ENCODE results near the gene EIF4A2.

Gene EIF4A2

DNA sequence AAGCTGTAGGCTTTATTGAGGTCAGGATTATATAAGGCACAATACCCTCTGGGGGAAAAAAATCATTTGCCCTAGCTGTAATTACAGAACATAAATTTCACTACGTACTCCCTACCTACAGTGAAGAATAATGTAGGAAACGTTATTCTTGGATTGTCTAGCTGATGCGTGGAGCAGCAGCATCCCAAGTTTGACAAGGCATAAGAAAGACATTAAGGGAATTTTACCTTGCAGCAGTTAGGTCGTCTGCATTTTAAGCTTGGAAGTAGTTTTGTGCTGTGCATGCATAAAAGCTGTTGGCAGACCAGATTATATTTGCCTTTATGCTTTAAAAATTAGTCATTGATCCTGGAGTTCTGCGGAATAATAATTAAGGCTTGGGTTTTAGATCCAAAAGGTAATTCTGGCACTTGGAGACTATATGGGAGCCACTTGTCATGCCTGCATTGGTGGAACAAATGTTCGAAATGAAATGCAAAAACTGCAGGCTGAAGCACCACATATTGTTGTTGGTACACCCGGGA is 2.2 kb downstream of the EIF4A2 start:
- H3K4me3 ChIP-seq (ENCODE audit: low read length): peak overlapping the region; percentile 94
- TF ChIP-seq, protein P1, sequence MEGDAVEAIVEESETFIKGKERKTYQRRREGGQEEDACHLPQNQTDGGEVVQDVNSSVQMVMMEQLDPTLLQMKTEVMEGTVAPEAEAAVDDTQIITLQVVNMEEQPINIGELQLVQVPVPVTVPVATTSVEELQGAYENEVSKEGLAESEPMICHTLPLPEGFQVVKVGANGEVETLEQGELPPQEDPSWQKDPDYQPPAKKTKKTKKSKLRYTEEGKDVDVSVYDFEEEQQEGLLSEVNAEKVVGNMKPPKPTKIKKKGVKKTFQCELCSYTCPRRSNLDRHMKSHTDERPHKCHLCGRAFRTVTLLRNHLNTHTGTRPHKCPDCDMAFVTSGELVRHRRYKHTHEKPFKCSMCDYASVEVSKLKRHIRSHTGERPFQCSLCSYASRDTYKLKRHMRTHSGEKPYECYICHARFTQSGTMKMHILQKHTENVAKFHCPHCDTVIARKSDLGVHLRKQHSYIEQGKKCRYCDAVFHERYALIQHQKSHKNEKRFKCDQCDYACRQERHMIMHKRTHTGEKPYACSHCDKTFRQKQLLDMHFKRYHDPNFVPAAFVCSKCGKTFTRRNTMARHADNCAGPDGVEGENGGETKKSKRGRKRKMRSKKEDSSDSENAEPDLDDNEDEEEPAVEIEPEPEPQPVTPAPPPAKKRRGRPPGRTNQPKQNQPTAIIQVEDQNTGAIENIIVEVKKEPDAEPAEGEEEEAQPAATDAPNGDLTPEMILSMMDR (IDR thresholded peaks at IDR 0.05; ENCODE audit: low read depth, low read length): no peak
- TF ChIP-seq EZH2phosphoT487 (IDR thresholded peaks at IDR 0.05; ENCODE audit: low read depth): no peak
- H3K4me1 ChIP-seq (ENCODE audit: low read length): peaks cover 38% of the 10 kb centered on the region
- H2AFZ ChIP-seq (ENCODE audit: low read depth, low read length): no peak overlapping the region
- H3K9me3 ChIP-seq (ENCODE audit: insufficient read depth, low read length): no peaks in the 10 kb centered on the region
- peaks cover 67% of the 10 kb centered on the region for H3K36me3 ChIP-seq (replicated peaks; ENCODE audit: low read depth, low read length)
- H3K79me2 ChIP-seq (ENCODE audit: low read length): peaks cover 70% of the 10 kb centered on the region
- H3K27ac ChIP-seq (ENCODE audit: low read length): peak overlapping the region; percentile 95
- peak overlapping the region; percentile 100 for H3K9ac ChIP-seq (ENCODE audit: low read length)
- H4K20me1 ChIP-seq (ENCODE audit: insufficient read depth, low read length): peaks cover 64% of the 10 kb centered on the region
- H3K4me2 ChIP-seq (ENCODE audit: low read length): peak overlapping the region; percentile 90
- no peaks in the 10 kb centered on the region for H3K27me3 ChIP-seq (ENCODE audit: low read depth, low read length)

DNA sequence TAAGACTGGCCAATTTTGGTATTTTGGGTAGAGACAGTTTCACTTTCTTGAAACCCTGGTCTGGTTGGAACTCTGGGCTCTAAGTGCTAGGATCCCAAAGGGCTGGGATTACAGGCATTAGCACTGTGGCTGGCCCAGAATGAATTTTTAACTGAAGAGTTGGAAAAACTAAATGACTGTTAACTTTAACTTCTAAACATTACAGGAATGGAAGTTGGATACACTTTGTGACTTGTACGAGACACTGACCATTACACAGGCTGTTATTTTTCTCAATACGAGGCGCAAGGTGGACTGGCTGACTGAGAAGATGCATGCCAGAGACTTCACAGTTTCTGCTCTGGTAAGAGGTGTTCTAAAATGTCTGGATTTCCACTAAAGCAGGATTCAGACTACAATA is 3.5 kb downstream of the EIF4A2 start:
- no peaks in the 10 kb centered on the region for H3K9me3 ChIP-seq (ENCODE audit: insufficient read depth, low read length)
- H3K9ac ChIP-seq (ENCODE audit: low read length): no peak overlapping the region
- peak overlapping the region; percentile 94 for H3K4me3 ChIP-seq (ENCODE audit: low read length)
- peaks cover 36% of the 10 kb centered on the region for H3K4me1 ChIP-seq (ENCODE audit: low read length)
- peaks cover 67% of the 10 kb centered on the region for H3K79me2 ChIP-seq (ENCODE audit: low read length)
- no peaks in the 10 kb centered on the region for H3K27me3 ChIP-seq (ENCODE audit: low read depth, low read length)
- peak overlapping the region; percentile 90 for H3K4me2 ChIP-seq (ENCODE audit: low read length)
- H2AFZ ChIP-seq (ENCODE audit: low read depth, low read length): no peak overlapping the region
- H3K36me3 ChIP-seq (replicated peaks; ENCODE audit: low read depth, low read length): peaks cover 70% of the 10 kb centered on the region
- H3K27ac ChIP-seq (ENCODE audit: low read length): peak overlapping the region; percentile 95
- TF ChIP-seq, protein P1 (IDR thresholded peaks at IDR 0.05; ENCODE audit: low read depth, low read length): no peak
- no peak for TF ChIP-seq EZH2phosphoT487 (IDR thresholded peaks at IDR 0.05; ENCODE audit: low read depth)
- H4K20me1 ChIP-seq (ENCODE audit: insufficient read depth, low read length): peaks cover 67% of the 10 kb centered on the region

DNA sequence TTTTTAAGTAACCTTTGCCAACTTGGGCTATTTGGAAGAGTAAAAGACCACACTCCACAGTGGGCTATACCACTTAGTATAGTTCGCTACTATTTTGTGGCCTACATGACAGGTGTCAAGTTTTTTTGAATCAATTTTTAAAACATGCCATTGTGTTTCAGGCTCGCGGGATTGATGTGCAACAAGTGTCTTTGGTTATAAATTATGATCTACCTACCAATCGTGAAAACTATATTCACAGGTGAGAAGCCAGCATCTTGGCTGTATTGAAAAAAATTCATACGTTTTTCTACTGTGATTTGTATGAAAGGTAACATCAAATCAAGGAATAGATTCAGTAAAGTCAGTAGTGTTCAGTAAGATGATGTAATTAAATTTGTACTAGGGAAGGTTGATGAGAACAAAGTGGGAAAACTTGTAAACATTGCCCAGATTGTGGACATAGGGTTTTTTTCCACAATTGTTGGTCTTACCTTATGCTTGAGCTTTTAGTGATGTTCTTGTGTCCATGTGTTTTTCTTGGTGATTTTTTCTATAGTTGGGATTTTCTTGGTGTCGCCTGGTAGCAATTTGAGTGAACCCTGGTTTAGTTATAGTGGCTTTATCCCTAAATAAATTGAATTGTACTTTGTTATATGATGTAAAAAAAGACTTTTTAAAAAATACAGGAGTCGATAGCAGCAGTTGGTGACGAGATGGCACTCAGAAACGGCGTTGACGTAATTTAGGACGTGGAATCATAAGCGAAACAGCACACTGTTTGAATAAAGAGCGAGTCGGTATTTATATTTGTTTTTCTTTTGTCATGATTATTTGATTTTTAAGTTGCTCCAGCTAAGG is 4.5 kb downstream of the EIF4A2 start:
- Histone ChIP-seq H3K79me2 (ENCODE audit: low read length) (peaks cover 59% of the 10 kb centered on the region), H3K4me3 (ENCODE audit: low read length) (peak overlapping the region; percentile 94; the same call in 1 of the 2 replicates)

DNA sequence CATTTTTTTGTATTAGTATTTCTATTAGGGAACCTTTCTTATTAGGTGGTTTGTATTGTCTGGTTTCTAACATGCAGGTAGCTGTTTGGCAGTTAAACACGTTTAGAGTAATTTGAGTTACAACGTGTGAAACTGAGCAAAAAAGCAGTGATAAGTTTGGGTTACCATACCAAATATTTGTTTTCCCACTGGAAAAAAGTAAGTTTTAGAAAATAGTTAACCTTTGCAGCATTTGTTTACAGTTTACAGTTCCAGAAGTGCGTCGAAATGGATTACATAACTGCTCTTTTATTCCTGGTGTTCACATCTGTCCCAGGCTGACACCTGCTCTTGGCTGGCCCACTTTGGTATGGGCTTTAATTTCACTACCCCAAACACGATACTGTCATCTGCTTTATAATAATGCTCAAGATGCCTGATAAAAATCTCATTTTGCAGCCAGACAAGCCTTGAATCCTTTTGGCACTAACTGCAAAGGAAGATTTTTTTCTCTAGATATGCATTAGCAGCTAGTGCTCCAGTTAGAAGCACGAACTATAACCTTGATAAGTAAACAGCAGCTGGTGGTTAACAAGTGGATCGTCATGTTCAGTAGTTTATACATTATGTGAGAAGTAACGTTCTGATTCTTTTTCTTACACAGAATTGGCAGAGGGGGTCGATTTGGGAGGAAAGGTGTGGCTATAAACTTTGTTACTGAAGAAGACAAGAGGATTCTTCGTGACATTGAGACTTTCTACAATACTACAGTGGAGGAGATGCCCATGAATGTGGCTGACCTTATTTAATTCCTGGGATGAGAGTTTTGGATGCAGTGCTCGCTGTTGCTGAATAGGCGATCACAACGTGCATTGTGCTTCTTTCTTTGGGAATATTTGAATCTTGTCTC is 5.3 kb downstream of the EIF4A2 start:
- Histone ChIP-seq H3K36me3 (replicated peaks; ENCODE audit: low read depth, low read length) (peaks cover 81% of the 10 kb centered on the region), H4K20me1 (ENCODE audit: insufficient read depth, low read length) (peaks cover 67% of the 10 kb centered on the region), H3K4me1 (ENCODE audit: low read length) (peaks cover 34% of the 10 kb centered on the region), H3K4me2 (ENCODE audit: low read length) (peak overlapping the region; percentile 90), H3K27ac (ENCODE audit: low read length) (peak overlapping the region; percentile 95; the same call in 1 of the 2 replicates), H3K9ac (ENCODE audit: low read length) (no peak overlapping the region), H3K79me2 (ENCODE audit: low read length) (peaks cover 50% of the 10 kb centered on the region), H3K4me3 (ENCODE audit: low read length) (no peak overlapping the region), H3K27me3 (ENCODE audit: low read depth, low read length) (no peaks in the 10 kb centered on the region), H2AFZ (ENCODE audit: low read depth, low read length) (no peak overlapping the region), H3K9me3 (ENCODE audit: insufficient read depth, low read length) (no peaks in the 10 kb centered on the region)
- no peak for TF ChIP-seq EZH2phosphoT487 (IDR thresholded peaks at IDR 0.05; ENCODE audit: low read depth)
- TF ChIP-seq, protein P1 (IDR thresholded peaks at IDR 0.05; ENCODE audit: low read depth, low read length): no peak

More for the DNA sequence above, 4.5 kb downstream of the EIF4A2 start:
- Histone ChIP-seq H3K4me2 (ENCODE audit: low read length) (peak overlapping the region; percentile 90), H3K27me3 (ENCODE audit: low read depth, low read length) (no peaks in the 10 kb centered on the region), H3K27ac (ENCODE audit: low read length) (peak overlapping the region; percentile 95; the same call in 1 of the 2 replicates), H3K36me3 (replicated peaks; ENCODE audit: low read depth, low read length) (peaks cover 78% of the 10 kb centered on the region), H2AFZ (ENCODE audit: low read depth, low read length) (no peak overlapping the region), H3K9ac (ENCODE audit: low read length) (no peak overlapping the region), H4K20me1 (ENCODE audit: insufficient read depth, low read length) (peaks cover 67% of the 10 kb centered on the region), H3K4me1 (ENCODE audit: low read length) (peaks cover 34% of the 10 kb centered on the region), H3K9me3 (ENCODE audit: insufficient read depth, low read length) (no peaks in the 10 kb centered on the region)
- TF ChIP-seq EZH2phosphoT487 (IDR thresholded peaks at IDR 0.05; ENCODE audit: low read depth): no peak

Measured in OCI-LY3 (cell line).